ENCODE results near the gene OR1D2.
"Not testable (repeated sequence)": the region's sequence is repeated elsewhere in the genome, so short reads cannot be mapped to it uniquely, and the experiment has no call there.

Gene OR1D2, protein sequence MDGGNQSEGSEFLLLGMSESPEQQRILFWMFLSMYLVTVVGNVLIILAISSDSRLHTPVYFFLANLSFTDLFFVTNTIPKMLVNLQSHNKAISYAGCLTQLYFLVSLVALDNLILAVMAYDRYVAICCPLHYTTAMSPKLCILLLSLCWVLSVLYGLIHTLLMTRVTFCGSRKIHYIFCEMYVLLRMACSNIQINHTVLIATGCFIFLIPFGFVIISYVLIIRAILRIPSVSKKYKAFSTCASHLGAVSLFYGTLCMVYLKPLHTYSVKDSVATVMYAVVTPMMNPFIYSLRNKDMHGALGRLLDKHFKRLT

DNA sequence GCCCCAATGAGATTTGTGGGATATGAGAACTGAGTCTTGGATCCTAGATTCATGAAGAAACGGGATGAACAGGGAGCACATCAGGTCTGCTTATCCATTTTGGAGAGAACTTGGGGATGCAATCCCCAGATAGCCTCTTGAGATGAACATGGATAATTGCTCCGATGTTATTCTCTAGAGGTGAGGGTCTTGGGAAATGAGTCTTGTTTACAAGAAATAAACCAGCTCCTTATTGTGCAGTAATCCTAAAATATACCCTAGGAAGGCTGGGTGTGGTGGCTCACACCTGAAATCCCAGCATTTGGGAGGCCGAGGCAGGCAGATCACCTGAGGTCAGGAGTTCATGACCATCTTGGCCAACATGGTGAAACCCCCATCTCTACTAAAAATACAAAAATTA is at the start of gene OR1D2:
Gene OR1D2 (minus strand): TSS at position 101 of the 400 bp plus-strand sequence. CDS start 11,426 bp downstream, outside the sequence.
- no peak within 1 kb of the TSS for H3K4me3 ChIP-seq (ENCODE audit: low read depth, low read length)
- TF ChIP-seq, protein P1, sequence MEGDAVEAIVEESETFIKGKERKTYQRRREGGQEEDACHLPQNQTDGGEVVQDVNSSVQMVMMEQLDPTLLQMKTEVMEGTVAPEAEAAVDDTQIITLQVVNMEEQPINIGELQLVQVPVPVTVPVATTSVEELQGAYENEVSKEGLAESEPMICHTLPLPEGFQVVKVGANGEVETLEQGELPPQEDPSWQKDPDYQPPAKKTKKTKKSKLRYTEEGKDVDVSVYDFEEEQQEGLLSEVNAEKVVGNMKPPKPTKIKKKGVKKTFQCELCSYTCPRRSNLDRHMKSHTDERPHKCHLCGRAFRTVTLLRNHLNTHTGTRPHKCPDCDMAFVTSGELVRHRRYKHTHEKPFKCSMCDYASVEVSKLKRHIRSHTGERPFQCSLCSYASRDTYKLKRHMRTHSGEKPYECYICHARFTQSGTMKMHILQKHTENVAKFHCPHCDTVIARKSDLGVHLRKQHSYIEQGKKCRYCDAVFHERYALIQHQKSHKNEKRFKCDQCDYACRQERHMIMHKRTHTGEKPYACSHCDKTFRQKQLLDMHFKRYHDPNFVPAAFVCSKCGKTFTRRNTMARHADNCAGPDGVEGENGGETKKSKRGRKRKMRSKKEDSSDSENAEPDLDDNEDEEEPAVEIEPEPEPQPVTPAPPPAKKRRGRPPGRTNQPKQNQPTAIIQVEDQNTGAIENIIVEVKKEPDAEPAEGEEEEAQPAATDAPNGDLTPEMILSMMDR (IDR thresholded peaks at IDR 0.05; ENCODE audit: low read depth, low read length), result no peak

DNA sequence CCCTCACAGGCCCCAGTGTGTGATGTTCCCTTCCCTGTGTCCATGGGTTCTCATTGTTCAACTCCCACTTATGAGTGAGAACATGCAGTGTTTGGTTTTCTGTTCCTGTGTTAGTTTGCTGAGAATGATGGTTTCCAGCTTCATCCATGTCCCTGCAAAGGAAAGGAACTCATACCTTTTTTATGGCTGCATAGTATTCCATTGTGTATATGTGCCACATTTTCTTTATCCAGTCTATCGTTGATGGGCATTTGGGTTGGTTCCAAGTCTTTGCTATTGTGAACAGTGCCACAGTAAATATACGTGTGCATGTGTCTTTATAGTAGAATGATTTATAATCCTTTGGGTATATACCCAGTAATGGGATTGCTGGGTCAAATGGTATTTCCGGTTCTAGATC is 33.3 kb upstream of the OR1D2 start:
- H3K4me3 ChIP-seq (ENCODE audit: low read depth, low read length), result not testable (repeated sequence)

DNA sequence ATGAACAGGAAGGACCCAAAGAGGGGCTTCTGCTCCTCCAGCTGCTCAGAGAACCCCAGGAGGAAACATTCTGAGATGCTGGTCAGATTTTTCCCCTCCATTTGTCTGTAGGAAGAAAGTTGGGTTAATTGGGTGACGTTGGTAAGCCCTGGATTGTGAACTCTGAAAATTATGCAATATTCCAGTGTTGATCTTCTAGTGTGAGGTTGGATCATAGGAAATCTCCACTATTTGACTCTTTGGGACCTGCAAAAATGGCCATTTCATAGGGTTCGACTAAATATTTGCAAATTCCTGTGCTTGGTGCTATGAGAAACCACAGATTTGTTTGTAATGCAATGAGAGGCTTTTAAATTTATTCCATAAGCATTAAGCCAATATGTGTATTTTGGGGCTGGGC is 23.2 kb upstream of the OR1D2 start, which contains the start of gene OR1G1:
Gene OR1G1 (minus strand): TSS at position 101 of the 400 bp plus-strand sequence. CDS start 0 bp downstream, at position 101.
- no peak within 1 kb of the TSS for H3K4me3 ChIP-seq (ENCODE audit: low read depth, low read length)
- TF ChIP-seq, protein P1 (IDR thresholded peaks at IDR 0.05; ENCODE audit: low read depth, low read length), result no peak

DNA sequence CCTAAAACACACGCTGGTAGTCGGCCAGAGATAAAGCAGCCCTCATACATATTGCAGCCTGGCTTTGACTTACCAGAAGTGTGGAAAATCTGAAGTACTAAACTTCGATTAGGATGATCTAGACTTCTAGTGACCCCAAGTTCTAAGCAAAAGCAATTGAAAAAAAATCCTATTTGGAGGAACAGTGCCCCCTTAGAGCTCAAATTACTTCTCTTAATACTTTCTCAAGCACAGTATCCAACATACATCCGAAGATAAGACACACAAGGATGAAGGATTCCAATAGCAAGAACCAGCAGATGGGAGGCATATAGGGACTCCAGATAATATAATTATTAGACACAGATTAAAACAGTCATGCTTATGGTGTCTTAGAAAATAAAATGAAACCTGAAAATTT is 30.4 kb downstream of the OR1D2 start:
- not testable (repeated sequence) for H3K4me3 ChIP-seq (ENCODE audit: low read depth, low read length)

DNA sequence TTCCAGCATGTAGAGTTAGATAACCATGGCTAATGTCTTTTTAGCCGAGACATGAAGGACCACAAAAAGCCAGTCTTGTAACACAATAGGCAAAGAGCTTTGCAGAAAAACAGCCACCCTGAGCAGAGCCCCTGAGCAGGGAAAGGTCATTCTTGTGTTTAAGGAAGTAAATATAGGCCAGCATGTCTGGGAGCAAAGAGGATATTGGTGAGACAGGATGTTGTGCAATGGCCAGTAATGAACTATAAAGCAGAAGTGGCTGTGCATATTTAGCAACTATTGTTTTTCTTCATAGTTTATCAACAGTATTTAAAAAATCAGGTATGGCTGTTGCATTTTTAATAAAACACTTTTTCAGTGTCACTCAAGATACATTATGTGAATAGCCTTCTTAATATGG is 39.0 kb downstream of the OR1D2 start:
- not testable (repeated sequence) for H3K4me3 ChIP-seq (ENCODE audit: low read depth, low read length)

DNA sequence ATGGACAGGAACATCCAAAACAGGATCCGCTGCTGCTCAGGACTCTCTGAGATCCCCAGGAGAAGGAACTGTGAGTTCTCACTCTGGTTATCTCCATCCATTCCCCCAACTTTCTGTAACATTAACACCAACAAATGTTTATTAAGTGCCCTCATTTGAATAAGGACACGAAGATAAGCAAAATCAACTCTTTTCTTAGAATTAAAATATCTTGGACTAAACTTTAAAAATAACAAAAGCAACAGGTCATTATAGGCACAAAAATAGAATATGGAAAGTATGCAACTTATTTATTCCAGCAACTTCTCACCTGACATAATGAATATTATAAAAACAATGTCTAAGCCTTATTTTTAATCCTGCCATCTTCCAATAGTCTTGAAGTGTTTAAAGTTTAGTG is 40.7 kb downstream of the OR1D2 start, which contains the start of gene OR1D5:
Gene OR1D5 (minus strand): TSS at position 101 of the 400 bp plus-strand sequence. CDS start 0 bp downstream, at position 101.
- H3K4me3 ChIP-seq (ENCODE audit: low read depth, low read length), result not testable (repeated sequence)

DNA sequence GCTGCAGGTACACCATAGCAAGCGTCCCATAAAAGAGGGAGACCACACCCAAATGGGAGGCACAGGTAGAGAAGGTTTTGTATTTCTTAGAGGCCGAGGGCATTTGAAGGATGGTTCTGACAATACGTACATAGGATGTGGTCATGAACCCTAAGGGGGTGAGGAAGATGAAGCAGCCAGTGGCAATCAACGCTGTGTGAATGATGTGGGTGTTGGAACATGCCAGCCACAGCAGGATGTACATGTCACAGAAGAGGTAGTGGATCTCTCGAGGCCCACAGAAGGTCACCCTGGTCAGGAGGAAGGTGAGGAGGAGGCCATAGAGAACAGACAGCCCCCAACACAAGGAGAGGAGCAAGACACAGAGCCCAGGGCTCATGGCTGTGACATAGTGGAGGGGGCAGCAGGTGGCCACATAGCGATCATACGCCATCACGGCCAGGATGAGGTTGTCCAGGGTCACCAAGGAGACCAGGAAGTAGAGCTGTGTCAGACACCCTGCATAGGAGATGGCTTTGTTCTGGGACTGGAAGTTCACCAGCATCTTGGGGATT is 41.3 kb downstream of the OR1D2 start:
- not testable (repeated sequence) for H3K4me3 ChIP-seq (ENCODE audit: low read depth, low read length)

DNA sequence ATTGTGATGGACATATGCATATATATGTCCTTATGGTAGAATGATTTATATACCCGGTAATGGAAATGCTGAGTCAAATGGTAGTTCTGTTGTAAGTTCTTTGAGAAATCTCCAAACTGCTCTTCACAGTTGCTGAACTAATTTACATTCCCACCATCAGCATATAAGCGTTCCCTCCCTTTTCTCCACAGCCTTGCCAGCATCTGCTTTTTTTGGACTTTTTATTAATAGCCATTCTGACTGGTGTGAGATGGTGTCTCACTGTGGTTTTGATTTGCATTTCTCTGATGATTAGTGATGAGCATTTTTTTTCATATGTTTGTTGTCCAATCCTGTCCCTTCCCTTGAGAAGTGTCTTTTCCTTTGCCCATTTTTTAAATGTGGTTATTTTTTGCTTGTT is 49.4 kb downstream of the OR1D2 start:
- H3K4me3 ChIP-seq (ENCODE audit: low read depth, low read length), result not testable (repeated sequence)

DNA sequence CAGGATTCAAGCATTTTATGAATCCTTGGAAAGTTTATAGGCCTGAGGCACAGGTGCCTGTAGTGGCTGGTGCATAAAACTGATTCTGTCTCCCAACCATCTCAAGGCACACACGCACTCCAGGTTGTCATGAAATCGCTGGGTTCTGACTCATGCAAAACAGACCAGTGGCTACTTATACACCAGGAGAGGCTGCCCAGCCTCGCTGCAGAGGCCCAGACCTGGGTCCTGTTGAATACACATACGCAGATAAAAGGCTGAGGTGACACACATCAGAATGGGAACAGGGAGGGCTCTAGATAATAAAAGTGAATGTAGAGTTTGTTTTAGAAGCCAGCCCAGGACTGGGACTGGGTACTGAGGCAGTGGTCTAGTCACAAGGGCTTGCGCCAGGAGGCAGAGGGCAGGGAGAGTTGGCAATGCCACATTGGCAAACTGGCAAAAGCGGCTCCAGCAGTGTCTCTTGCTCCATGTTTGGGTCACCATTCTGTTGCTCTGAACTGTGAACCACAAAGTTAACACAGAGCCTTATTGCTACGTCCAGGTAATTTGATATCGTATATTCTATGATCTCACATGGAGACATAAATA is 54.4 kb downstream of the OR1D2 start:
- H3K4me3 ChIP-seq (ENCODE audit: low read depth, low read length), result peak overlapping the region; percentile 82
- TF ChIP-seq, protein P1 (IDR thresholded peaks at IDR 0.05; ENCODE audit: low read depth, low read length), result no peak

DNA sequence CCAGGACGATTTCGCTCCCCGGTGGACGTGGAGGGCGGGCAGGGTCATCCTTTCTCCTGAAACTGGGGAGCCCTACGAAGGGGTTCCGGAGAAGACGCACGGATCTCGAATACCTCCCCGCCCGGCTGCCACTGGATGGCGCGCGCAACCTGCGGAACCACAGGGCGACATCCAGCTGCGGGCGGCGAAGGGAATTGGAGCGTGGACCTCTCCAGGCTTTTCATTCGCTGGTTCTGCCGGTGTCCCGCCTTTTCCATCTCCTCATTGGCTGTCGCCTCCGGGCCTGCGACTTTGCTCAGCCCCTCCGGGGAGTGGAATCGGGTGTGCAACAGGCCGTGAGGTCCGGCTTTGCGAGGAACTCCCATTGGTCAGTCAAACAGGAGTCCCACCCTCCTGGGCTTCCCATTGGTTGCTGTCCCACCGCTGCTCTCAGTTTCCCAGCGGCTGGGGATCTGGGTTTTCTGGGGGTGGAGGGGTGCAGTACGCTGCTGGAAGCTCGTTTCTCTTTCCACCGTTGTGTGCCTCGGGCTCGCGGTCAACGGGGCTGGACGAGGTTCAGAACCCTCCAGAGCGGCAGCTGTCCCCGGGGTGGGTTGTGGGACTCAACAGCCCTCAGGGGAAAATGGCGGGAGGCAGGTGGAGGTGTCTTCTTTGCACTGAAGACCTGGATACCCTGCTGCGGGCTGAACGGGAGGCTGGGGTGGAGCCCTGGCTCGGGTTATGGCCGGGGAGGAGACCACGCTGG is 55.3 kb downstream of the OR1D2 start:
- peak overlapping the region; percentile 82 for H3K4me3 ChIP-seq (ENCODE audit: low read depth, low read length)

More for the DNA sequence above, 55.3 kb downstream of the OR1D2 start:
- TF ChIP-seq, protein P1 (IDR thresholded peaks at IDR 0.05; ENCODE audit: low read depth, low read length), result peak; percentile 61
